K562 (cell line): Measurements from ENCODE around the gene CNPY4. TPM values are rescaled to one million over a fixed set of nuclear protein-coding genes. Genes with fewer than 3 reads are reported as not detected.

Experiments
- KAT7 ChIP-seq: sonication (generic); formaldehyde crosslinking; IDR thresholded peaks from 2 replicates; pipeline ENCODE4 v1.8.0; 2022; ENCODE audit warnings: missing genetic modification reagents, mild to moderate bottlenecking, borderline replicate concordance
- RBM39 ChIP-seq: fragments of 200-400 bp; formaldehyde crosslinking; optimal IDR thresholded peaks from 2 replicates; pipeline ENCODE3; 2018; ENCODE audit warnings: low read depth, low read length
- SIN3A ChIP-seq, 2 experiments: fragments of 150-350 bp in 1 of 2; IDR thresholded peaks; 2 replicates each; pipeline ENCODE4 v1.6.1; 2011 to 2016; ENCODE audit warnings: borderline replicate concordance in 2 of 2, low read depth in 2 of 2, low read length in 2 of 2, mild to moderate bottlenecking in 2 of 2, moderate library complexity in 2 of 2; ENCODE audit not compliant: control insufficient read depth in 1 of 2
- ZBTB1 ChIP-seq: sonication (generic); formaldehyde crosslinking; IDR thresholded peaks from 2 replicates; pipeline ENCODE4 v1.8.1; 2023; ENCODE audit warnings: missing genetic modification reagents, low read depth, mild to moderate bottlenecking, borderline replicate concordance
- ZNF23 ChIP-seq: fragments of 250-450 bp; sonication (Bioruptor Pico); IDR thresholded peaks from 2 replicates; pipeline ENCODE4 v1.4.0; 2020; ENCODE audit warnings: mild to moderate bottlenecking
- ZNF282 ChIP-seq: sonication (generic); formaldehyde crosslinking; IDR thresholded peaks from 2 replicates; pipeline ENCODE4 v1.8.1; 2023; ENCODE audit warnings: missing genetic modification reagents
- ZNF584 ChIP-seq: fragments of 200-800 bp; sonication (Bioruptor generic); IDR thresholded peaks from 2 replicates; pipeline ENCODE4 v1.6.1; 2016; ENCODE audit warnings: low read depth, mild to moderate bottlenecking, missing genetic modification characterization, missing compliant biosample characterization
- ZNF668 ChIP-seq: fragments of 250-450 bp; sonication (Bioruptor Pico); IDR thresholded peaks from 2 replicates; pipeline ENCODE4 v1.8.0; 2022; ENCODE audit warnings: mild to moderate bottlenecking, inconsistent platforms
- polyA plus RNA-seq, 8 experiments: library from polyadenylated mRNA; depleted of rRNA in 4 of 8; stranded (reverse) in 5 of 8; unstranded in 3 of 8; fragments of >200 nt; fragmentation: Nextera tagmentation in 2 of 8; fragmentation: Illumina TruSeq in 1 of 8; extraction: Ambion mirVana in 2 of 8; extraction: Trizol in 1 of 8; gene quantifications; 2 replicates each; pipeline versions ENCODE4 v1.2.1 to v1.2.3, GENCODE V29; 2011 to 2014; ENCODE audit warnings: inconsistent platforms in 1 of 8, missing spikeins in 1 of 8
- total RNA-seq, 7 experiments: library from RNA; depleted of rRNA in 6 of 7; stranded (reverse); fragments of >200 nt in 6 of 7; fragmentation: Illumina TruSeq in 2 of 7; extraction: Trizol in 2 of 7; gene quantifications; 2 replicates each; pipeline versions ENCODE4 v1.2.1 to v1.2.3, GENCODE V29; 2011 to 2021; ENCODE audit warnings: low replicate concordance in 1 of 7
- TF ChIP-seq, protein P1 (sequence below): fragments of 450-650 bp; formaldehyde crosslinking; IDR thresholded peaks from 2 replicates; pipeline ENCODE4 v1.4.0; 2020; ENCODE audit warnings: mild to moderate bottlenecking, moderate library complexity
- TF ChIP-seq, protein P2 (sequence below): fragments of 450-650 bp; formaldehyde crosslinking; IDR thresholded peaks from 2 replicates; pipeline ENCODE4 v1.4.0; 2020; ENCODE audit warnings: mild to moderate bottlenecking, mixed read lengths

CNPY4 gene
- total and polyA plus RNA-seq, 9 of the 15 experiments (the other 6 are each of a cell fraction or from before 2014, with no cell fraction given), result 1.9 to 11.2 (median 7.0) TPM

DNA sequence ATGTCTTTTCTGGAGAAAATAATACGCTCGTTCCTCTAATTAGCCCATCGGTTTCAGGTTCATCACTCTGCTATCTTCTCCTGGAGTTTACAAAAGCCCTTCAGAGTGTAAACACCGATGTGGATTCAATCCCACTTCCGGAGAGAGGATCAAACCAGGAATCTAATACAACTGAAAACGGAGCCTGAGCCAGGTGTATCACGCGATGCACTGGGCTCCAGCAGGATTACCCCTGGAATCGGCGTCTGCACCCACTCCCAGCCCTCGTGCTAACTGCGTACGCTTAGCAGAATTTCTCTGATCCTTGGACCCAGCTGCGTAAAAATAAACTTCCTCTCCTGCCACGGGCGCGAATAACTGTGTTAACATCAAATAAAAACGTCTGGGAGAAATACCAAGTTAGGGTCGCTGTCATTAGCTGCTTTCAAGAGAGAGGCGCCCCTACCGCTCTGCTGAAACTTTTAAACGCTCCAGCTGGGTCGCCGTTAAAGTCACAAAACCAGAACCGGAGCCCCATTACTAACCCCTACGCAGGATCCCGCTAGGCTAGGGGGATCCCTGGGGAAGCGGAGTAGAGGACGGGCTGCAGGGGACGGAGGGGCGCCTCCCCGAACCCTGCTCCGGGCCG, 38.4 kb upstream of the CNPY4 start (continued):
- TF ChIP-seq, protein P1, sequence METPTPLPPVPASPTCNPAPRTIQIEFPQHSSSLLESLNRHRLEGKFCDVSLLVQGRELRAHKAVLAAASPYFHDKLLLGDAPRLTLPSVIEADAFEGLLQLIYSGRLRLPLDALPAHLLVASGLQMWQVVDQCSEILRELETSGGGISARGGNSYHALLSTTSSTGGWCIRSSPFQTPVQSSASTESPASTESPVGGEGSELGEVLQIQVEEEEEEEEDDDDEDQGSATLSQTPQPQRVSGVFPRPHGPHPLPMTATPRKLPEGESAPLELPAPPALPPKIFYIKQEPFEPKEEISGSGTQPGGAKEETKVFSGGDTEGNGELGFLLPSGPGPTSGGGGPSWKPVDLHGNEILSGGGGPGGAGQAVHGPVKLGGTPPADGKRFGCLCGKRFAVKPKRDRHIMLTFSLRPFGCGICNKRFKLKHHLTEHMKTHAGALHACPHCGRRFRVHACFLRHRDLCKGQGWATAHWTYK, result 0 out of 2 replicates have a peak, but pooled peaks have one; percentile 28
- peak; percentile 31 for TF ChIP-seq RBM39
- 0 out of 2 replicates have a peak, but pooled peaks have one; percentile 35 for TF ChIP-seq ZNF282 (CRISPR knock-in tag)
- TF ChIP-seq KAT7, result peak; percentile 18; the same call in 1 of the 2 replicates
- TF ChIP-seq ZBTB1 (CRISPR knock-in tag), result 0 out of 2 replicates have a peak, but pooled peaks have one; percentile 56
- TF ChIP-seq SIN3A (IDR thresholded peaks at IDR 0.05; ENCODE audit: borderline replicate concordance in 2 of 2, control insufficient read depth in 1 of 2, low read depth in 2 of 2, low read length in 2 of 2), result 0 out of 4 replicates have a peak, but pooled peaks of 1 of the 2 experiments have one; percentile 11
- no peak for TF ChIP-seq ZNF23 (CRISPR knock-in tag)
- TF ChIP-seq, protein P2, sequence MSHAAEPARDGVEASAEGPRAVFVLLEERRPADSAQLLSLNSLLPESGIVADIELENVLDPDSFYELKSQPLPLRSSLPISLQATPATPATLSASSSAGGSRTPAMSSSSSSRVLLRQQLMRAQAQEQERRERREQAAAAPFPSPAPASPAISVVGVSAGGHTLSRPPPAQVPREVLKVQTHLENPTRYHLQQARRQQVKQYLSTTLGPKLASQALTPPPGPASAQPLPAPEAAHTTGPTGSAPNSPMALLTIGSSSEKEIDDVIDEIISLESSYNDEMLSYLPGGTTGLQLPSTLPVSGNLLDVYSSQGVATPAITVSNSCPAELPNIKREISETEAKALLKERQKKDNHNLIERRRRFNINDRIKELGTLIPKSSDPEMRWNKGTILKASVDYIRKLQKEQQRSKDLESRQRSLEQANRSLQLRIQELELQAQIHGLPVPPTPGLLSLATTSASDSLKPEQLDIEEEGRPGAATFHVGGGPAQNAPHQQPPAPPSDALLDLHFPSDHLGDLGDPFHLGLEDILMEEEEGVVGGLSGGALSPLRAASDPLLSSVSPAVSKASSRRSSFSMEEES (CRISPR knock-in tag), result no peak
- 0 out of 2 replicates have a peak, but pooled peaks have one; percentile 25 for TF ChIP-seq ZNF584 (CRISPR knock-in tag)
- TF ChIP-seq ZNF668 (CRISPR knock-in tag), result no peak
